Activated CD8-positive, alpha-beta T cell treated with anti-CD3 and anti-CD28 coated beads, Interleukin-2, amount 10 ng/mL, durations not matched to agents 7 days and 5 days (primary cell): ENCODE results near the gene NSFL1C. TPM values are rescaled to one million over a fixed set of nuclear protein-coding genes. Genes with fewer than 3 reads are reported as not detected.
"Not testable (repeated sequence)": the region's sequence is repeated elsewhere in the genome, so short reads cannot be mapped to it uniquely, and the experiment has no call there.

ENCODE experiments used
- ATAC-seq: fragments of 150-1000 bp; cut with Tn5 transposase; one replicate; pipeline ENCODE4 v1.10.0; 2021; ENCODE audit warnings: moderate library complexity
- CTCF ChIA-PET: fragments of 350-600 bp; sonication (Branson Sonifier 250); formaldehyde crosslinking; loops from one replicate; lab custom pipeline; 2021; ENCODE audit warnings: antibody characterized with exemption; lab: Charles Lee
- POLR2A ChIA-PET: fragments of 350-600 bp; sonication (Branson Sonifier 250); formaldehyde crosslinking; loops from one replicate; lab custom pipeline; 2021; ENCODE audit warnings: antibody characterized with exemption; lab: Charles Lee
- DNase-seq: peaks from one replicate; pipeline ENCODE4 v3.0.0-alpha.2; 2020
- H3K27ac Mint-ChIP-seq: one replicate; pipeline ENCODE4 v1.8.0; 2021; ENCODE audit warnings: mild to moderate bottlenecking, mixed read lengths
- H3K27me3 Mint-ChIP-seq: one replicate; pipeline ENCODE4 v1.8.0; 2021; ENCODE audit warnings: low read depth, mixed read lengths
- H3K36me3 Mint-ChIP-seq: one replicate; pipeline ENCODE4 v1.8.0; 2021; ENCODE audit warnings: low read depth, mixed read lengths
- H3K4me1 Mint-ChIP-seq: one replicate; pipeline ENCODE4 v1.8.0; 2021; ENCODE audit warnings: low read depth, mixed read lengths
- H3K4me3 Mint-ChIP-seq: one replicate; pipeline ENCODE4 v1.8.0; 2021; ENCODE audit warnings: mild to moderate bottlenecking, mixed read lengths
- H3K9me3 Mint-ChIP-seq: one replicate; pipeline ENCODE4 v1.8.0; 2022; ENCODE audit warnings: mixed read lengths; ENCODE audit not compliant: insufficient read depth
- total RNA-seq, 2 experiments: library from RNA; stranded (reverse); gene quantifications; one replicate each; pipeline ENCODE4 v1.2.3, GENCODE V29; 2021

Gene NSFL1C
- total RNA-seq, 2 experiments from 2014 or later: 60.5 to 67.8 TPM

DNA sequence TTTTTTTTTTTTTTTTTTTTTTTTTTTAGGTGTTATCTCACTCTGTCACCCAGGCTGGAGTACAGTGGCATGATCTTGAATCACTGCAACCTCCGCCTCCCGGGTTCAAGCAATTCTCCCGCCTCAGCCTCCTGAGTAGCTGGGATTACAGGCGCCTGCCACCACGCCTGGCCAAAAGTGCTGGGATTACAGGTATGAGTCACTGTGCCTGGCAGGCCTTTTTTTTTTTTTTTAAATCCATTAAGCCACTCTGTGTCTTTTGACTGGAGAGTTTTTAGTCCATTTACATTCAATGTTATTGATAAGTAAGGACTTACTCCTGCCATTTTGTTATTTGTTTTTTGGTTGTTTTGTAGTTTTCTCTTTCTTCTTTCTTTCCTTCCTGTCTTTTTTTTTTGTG, 30.7 kb upstream of the NSFL1C start:
- peaks cover 58% of the 10 kb centered on the region for H3K27me3 Mint-ChIP-seq
- H3K4me3 Mint-ChIP-seq, POLR2A ChIA-PET, H3K9me3 Mint-ChIP-seq, ATAC-seq, H3K27ac Mint-ChIP-seq, DNase-seq, H3K36me3 Mint-ChIP-seq: not testable (repeated sequence)
- H3K4me1 Mint-ChIP-seq: peaks cover 13% of the 10 kb centered on the region
- CTCF ChIA-PET: interaction anchor here (0.7 to 1.9 kb wide), 3 partner anchors 13 to 932 kb away, joined by 3 to 9 read pairs (median 5); no protein-coding TSS in a partner anchor

DNA sequence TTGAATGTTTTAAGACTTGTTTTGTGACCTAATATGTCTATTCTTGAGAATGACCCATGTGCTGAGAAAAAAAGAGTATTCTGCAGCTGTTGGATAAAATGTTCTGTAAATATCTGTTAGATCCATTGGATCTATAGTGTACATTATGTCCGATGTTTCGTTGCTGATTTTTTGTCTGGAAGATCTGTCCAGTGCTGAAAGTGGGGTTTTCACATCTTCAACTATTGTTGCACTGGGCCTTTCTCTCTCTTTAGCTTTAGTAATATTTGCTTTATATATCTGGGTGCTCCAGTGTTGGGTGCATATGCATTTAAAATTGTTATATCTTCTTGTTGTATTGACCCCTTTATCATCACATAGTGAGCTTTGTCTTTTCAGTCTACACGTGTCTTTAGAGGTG, 30.3 kb upstream of the NSFL1C start:
- DNase-seq (no peak), ATAC-seq (no peak)
- H3K9me3 Mint-ChIP-seq: no peaks in the 10 kb centered on the region
- CTCF ChIA-PET: interaction anchor here (1.2 to 1.9 kb wide), 2 partner anchors 13 to 280 kb away, joined by 5 to 9 read pairs; no protein-coding TSS in a partner anchor
- no peak overlapping the region for H3K27ac Mint-ChIP-seq
- H3K4me1 Mint-ChIP-seq: peaks cover 17% of the 10 kb centered on the region
- H3K4me3 Mint-ChIP-seq: no peak overlapping the region
- H3K27me3 Mint-ChIP-seq: peaks cover 56% of the 10 kb centered on the region
- POLR2A ChIA-PET: no interaction called here
- H3K36me3 Mint-ChIP-seq: no peaks in the 10 kb centered on the region

DNA sequence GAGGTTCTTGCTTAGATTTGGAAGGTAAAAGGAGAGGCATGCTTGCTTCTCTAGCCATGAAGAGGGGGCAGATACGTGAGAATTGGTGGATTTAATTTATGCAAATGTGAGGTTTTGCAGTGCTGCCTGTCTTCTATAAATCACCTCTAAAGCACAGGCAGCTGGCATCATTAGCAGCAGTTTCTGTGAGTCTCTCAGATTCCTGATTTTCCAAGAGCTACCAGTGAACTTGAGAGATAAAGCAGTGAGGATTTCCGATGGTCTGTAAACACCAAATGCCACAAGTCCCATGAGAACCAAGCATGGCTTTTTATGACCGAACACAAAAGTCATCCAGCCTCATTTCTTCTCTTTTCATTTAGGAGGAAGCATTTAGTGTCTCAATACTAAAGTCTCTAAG, 27.8 kb upstream of the NSFL1C start:
- ATAC-seq (no peak), DNase-seq (no peak)
- Mint-ChIP-seq H3K27me3 (peaks cover 54% of the 10 kb centered on the region), H3K4me3 (no peak overlapping the region), H3K27ac (no peak overlapping the region), H3K4me1 (peaks cover 27% of the 10 kb centered on the region), H3K36me3 (no peaks in the 10 kb centered on the region), H3K9me3 (no peaks in the 10 kb centered on the region)
- ChIA-PET POLR2A (no interaction called here), CTCF (interaction anchor here (4.8 kb wide), 1 partner anchor 9 kb away, joined by 37 read pairs; no protein-coding TSS in a partner anchor)

DNA sequence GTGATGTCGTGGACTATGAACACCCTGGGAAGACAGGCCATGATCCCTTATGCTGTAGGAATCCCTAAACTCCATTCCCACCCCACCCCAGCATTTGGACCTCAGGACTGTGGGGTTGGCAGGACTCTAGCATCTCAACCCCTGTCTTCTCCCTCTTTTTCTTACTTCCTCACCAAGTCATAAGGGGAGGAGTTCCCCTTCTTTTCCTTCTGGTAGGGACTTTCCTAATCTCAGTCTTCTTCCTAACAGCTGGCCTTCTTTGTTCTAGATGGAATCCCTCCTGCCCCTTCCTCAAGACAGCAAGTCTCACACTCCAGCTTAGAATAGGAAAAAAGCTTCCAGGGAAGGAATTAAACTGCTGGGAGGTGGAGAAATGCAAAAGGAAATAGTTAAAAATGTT, 26.9 kb upstream of the NSFL1C start:
- no peak for DNase-seq
- H3K4me1 Mint-ChIP-seq: peaks cover 27% of the 10 kb centered on the region
- H3K27me3 Mint-ChIP-seq: peaks cover 54% of the 10 kb centered on the region
- H3K9me3 Mint-ChIP-seq: no peaks in the 10 kb centered on the region
- H3K36me3 Mint-ChIP-seq: no peaks in the 10 kb centered on the region
- ATAC-seq: no peak
- no peak overlapping the region for H3K4me3 Mint-ChIP-seq
- no peak overlapping the region for H3K27ac Mint-ChIP-seq
- POLR2A ChIA-PET: no interaction called here
- CTCF ChIA-PET: interaction anchor here (0.9 to 4.8 kb wide), 2 partner anchors 10 to 15 kb away, joined by 5 to 37 read pairs; no protein-coding TSS in a partner anchor

DNA sequence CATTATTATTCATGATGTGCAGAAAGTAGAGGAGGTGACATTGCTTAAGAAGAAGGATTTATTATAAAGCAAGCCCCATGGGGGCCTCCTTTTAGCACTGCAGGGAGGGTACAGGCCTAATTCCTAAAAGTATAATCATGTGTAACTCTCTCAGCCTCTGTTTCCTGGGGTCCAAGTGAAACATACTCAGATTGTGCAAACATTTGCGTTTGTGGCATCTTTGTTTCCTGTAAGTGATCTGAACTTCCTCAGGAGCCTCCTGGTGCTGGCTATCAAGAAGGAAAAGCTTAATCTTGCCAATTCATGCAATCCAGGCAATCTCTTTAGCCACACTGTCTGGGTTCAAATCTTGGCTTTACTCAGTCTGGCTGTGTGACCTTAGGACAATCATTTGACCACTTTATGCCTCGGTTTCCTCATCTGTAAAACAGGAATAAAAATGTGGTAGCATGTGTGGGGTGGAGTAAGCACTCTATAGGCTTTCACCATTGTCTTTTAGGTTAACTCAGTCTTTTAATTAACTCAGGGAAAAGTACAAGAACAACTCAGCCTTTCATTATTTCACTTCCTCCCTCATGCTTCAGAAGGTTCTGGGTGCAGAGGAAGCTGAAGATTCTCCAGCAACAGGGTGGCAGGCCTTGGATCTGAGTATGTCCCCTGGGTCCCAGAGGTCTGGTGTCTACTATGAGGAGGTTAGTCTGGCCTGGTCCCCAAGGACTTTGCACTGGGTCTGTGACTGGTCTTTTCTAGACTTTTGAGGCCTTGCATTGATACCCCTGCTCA, 25.4 kb upstream of the NSFL1C start:
- Mint-ChIP-seq H3K36me3 (no peaks in the 10 kb centered on the region), H3K27ac (no peak overlapping the region), H3K4me1 (peaks cover 27% of the 10 kb centered on the region), H3K9me3 (no peaks in the 10 kb centered on the region), H3K27me3 (peaks cover 53% of the 10 kb centered on the region), H3K4me3 (no peak overlapping the region)
- ChIA-PET CTCF (interaction anchor here (4.8 kb wide), 1 partner anchor 12 kb away, joined by 37 read pairs; no protein-coding TSS in a partner anchor), POLR2A (no interaction called here)
- no peak for ATAC-seq
- no peak for DNase-seq

DNA sequence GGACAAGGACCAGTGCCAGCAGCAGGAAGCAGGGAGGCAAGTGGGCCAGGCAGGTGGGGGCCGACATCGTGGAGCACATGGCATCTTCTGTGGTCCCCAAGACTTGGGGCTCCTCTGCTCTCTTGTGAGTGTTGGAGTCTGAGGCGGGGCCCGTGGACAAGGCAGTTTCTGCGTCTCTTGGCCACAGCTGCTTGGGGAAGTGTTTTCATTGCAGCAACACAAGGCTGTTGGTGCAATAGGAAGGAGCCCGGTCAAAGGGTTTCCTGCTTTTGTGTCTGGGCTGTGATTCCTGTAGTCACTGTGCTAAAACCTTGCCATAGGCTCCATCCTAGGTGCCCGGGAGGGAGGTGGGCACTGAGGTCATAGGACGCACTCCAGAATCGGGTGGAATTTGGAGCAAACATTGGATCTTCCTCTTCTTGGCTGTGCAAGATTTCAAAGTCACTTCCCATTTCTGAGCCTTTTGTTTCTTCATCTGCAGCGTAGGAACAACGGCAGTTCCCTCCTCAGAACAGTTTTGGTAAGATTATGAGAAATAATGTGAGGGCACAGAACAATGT, 24.7 kb upstream of the NSFL1C start, which contains the start of gene SIRPB2:
SIRPB2 (minus strand) TSS at position 140 of the 560 bp plus-strand sequence; CDS start at position 79, 61 bp downstream.
- no peak within 1 kb of the TSS for H3K27ac Mint-ChIP-seq
- ATAC-seq: no peak
- no peaks in the 10 kb centered on the region for H3K9me3 Mint-ChIP-seq
- peaks cover 51% of the 10 kb centered on the region for H3K27me3 Mint-ChIP-seq
- no peak within 1 kb of the TSS for H3K4me3 Mint-ChIP-seq
- ChIA-PET POLR2A (no interaction called here), CTCF (interaction anchor here (2.5 to 4.8 kb wide), 2 partner anchors 12 kb away, joined by 21 to 37 read pairs; no protein-coding TSS in a partner anchor)
- peaks cover 27% of the 10 kb centered on the region for H3K4me1 Mint-ChIP-seq
- no peak for DNase-seq
- no peaks in the 10 kb centered on the region for H3K36me3 Mint-ChIP-seq

DNA sequence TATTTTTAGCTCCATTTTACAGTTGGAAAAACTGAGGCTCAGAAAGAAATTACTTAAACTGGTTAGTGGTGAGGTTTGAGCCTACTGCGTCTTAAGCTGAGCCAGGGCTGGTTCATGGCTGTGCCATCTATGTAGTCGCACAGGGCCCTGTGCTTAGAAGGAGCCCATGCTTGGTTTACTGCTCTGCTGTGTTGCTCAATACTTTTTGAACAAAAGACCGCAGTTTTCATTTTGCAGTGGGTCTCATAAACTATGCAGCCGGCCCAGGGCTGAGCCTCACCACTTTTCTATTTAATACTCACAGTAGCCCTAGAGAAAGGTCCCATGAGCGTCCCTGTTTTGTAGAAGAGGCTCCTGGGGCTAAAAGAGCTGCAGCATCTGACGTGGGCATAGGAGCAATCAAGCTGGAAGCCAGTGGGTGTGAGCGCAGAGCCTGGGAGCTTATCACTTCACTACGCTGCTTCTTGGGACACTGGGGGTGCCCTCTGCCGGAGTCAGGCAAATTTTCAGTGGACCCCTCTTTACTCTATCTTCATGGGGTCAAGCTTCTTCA, 24.1 kb upstream of the NSFL1C start:
- peaks cover 27% of the 10 kb centered on the region for H3K4me1 Mint-ChIP-seq

DNA sequence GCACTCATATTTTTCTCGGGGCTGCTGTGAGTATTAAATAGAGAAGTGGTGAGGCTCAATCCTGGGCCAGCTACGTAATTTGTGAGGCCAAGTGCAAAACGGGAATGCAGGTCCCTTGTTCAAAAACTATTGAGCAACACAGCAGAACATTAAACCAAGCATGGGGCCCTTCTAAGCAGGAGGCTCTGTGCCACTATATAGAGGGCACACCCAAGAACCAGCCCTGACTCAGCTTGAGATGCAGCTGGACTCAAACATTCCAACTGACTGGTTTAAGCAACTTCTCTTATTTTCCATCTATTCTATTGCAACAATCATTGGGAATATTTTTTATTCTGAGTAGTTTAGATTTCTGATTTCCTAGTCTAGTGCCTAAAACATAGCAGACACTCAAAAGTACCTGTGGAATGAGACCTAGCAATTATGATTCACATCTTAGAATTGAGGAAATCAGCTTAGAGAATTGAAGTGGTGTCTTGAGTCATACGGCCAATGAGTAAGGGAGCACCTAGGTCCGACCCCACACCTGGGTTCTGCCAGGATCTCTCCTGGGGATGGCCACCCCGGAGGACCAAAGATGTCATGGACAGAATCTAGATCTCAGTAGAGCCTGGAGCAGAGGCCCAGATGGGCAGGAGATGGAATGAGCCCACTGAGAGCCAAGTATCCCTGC, 23.3 kb upstream of the NSFL1C start:
- DNase-seq: no peak
- Mint-ChIP-seq H3K4me3 (no peak overlapping the region), H3K27ac (no peak overlapping the region), H3K4me1 (peaks cover 27% of the 10 kb centered on the region), H3K36me3 (no peaks in the 10 kb centered on the region), H3K27me3 (peaks cover 47% of the 10 kb centered on the region), H3K9me3 (no peaks in the 10 kb centered on the region)
- no peak for ATAC-seq
- POLR2A ChIA-PET: no interaction called here
- CTCF ChIA-PET: interaction anchor here (1.1 to 2.5 kb wide), 2 partner anchors 13 to 15 kb away, joined by 3 to 21 read pairs; no protein-coding TSS in a partner anchor

More for the DNA sequence above, 24.1 kb upstream of the NSFL1C start:
- Mint-ChIP-seq H3K27ac (no peak overlapping the region), H3K4me3 (no peak overlapping the region), H3K36me3 (no peaks in the 10 kb centered on the region), H3K27me3 (peaks cover 49% of the 10 kb centered on the region), H3K9me3 (no peaks in the 10 kb centered on the region)
- no peak for DNase-seq
- POLR2A ChIA-PET: no interaction called here
- no peak for ATAC-seq
- CTCF ChIA-PET: interaction anchor here (1.1 to 2.5 kb wide), 2 partner anchors 13 to 15 kb away, joined by 3 to 21 read pairs; no protein-coding TSS in a partner anchor

DNA sequence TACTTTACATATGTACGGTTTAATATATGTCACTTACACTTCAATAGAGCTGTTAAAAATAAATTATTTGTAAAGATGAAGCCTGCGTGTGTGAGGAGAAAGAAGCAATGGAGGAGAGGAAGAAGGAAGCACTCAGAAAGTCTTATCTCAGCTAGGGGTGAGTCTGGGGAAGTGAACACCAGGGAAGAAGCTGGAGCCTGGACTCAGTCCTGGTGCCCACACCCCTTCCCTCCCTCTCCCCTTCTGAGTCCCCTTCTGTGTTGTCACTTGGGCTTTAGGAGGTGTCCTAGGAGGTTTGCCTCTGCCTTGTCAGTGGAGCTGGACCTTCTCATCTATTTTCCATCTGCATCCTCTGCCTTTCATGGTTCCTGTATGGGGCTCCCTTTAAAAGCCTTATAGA, 22.7 kb upstream of the NSFL1C start:
- no peak for ATAC-seq
- peaks cover 45% of the 10 kb centered on the region for H3K27me3 Mint-ChIP-seq

DNA sequence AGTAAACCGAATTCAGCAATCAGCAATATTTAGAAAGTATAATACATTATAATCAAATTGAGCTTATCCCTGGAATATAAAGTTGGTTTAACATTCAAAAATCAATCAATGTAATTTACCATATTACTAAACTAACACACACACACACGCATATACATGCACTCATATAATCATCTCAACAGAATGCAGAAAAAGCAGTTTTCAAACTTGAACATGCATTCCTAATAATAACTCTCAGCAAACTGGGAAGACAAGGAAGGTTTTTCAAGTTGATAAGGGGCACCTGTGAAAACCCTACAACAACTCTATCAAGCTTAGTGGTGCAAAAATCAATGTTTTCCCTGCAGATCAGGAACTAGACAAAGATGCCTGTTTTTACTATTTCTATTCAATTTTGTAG, 19.9 kb upstream of the NSFL1C start:
- H3K27ac Mint-ChIP-seq: no peak overlapping the region
- H3K4me1 Mint-ChIP-seq: peaks cover 6% of the 10 kb centered on the region
- no peak overlapping the region for H3K4me3 Mint-ChIP-seq
- ATAC-seq (no peak), DNase-seq (no peak)
- CTCF ChIA-PET: interaction anchor here (1.6 kb wide), 1 partner anchor 290 kb away, joined by 3 read pairs; no protein-coding TSS in a partner anchor
- no peaks in the 10 kb centered on the region for H3K9me3 Mint-ChIP-seq
- POLR2A ChIA-PET: no interaction called here
- H3K36me3 Mint-ChIP-seq: no peaks in the 10 kb centered on the region
- peaks cover 52% of the 10 kb centered on the region for H3K27me3 Mint-ChIP-seq

More for the DNA sequence above, 22.7 kb upstream of the NSFL1C start:
- Mint-ChIP-seq H3K4me3 (no peak overlapping the region), H3K27ac (no peak overlapping the region), H3K4me1 (peaks cover 27% of the 10 kb centered on the region), H3K9me3 (no peaks in the 10 kb centered on the region), H3K36me3 (no peaks in the 10 kb centered on the region)
- POLR2A ChIA-PET: no interaction called here
- CTCF ChIA-PET: interaction anchor here (2.5 kb wide), 1 partner anchor 14 kb away, joined by 21 read pairs; no protein-coding TSS in a partner anchor
- DNase-seq: no peak

DNA sequence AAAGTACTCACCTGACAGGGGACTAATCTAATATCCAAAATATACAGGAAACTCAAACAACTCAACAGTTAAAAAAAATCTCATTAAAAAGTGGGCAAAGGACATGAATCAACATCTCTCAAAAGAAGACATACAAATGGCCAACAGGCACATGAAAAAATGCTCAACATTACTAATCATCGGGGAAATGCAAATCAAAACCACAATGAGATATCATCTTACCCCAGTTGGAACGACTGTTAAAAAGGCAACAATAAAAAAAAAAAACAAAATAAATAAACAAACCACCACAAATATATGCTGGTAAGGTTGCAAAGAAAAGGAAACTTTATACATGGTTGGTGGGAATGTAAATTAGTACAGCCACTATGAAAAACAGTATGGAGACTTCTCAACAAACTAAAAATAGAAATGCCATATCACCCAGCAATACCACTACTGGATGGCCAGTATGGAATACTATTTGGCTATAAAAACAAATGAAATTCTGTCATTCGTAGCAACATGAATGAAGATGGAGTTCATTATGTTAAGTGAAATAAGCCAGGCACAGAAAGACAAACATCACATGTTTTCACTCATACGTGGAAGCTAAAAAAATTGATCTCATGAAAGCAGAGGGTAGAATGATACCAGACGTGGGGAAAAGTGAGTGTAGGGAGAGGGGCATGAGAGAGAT, 17.9 kb upstream of the NSFL1C start:
- Mint-ChIP-seq H3K27me3 (peaks cover 52% of the 10 kb centered on the region), H3K4me1 (no peaks in the 10 kb centered on the region), H3K27ac (no peak overlapping the region), H3K4me3 (no peak overlapping the region), H3K36me3 (no peaks in the 10 kb centered on the region), H3K9me3 (no peaks in the 10 kb centered on the region)
- ChIA-PET POLR2A (no interaction called here), CTCF (interaction anchor here (1.6 kb wide), 1 partner anchor 292 kb away, joined by 3 read pairs; no protein-coding TSS in a partner anchor)
- ATAC-seq: no peak
- no peak for DNase-seq
